GM18519 (cell line): ENCODE results near the gene PDCD1.
"Not testable (repeated sequence)": the region's sequence is repeated elsewhere in the genome, so short reads cannot be mapped to it uniquely, and the experiment has no call there.

Source experiments
- ATAC-seq: cut with Tn5 transposase; IDR thresholded peaks from one replicate; pipeline ENCODE4 v1.9.1; 2021; ENCODE audit warnings: mild to moderate bottlenecking, moderate library complexity; ENCODE audit not compliant: unreplicated experiment, low FRiP score

Gene PDCD1

DNA sequence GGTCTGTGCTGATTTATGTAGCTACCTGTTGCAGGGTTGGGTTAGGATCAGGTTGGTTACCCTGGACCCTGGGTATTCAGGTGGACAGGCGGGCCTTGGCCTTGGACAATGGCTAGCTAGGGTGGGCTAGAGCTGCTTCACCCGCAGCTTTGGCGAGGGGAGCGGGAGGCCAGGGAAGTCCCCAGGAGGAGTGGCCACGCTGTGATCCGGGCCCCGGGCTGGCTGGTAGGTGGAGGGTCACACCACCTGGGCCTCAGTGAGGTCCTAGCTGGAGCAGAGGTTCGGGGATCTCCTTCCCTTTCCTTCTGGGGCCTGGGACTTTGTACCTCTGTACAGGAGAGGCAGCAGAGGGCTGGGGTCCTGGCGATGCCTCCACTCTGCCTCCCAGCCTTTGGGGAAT is 20.6 kb upstream of the PDCD1 start:
- no peak for ATAC-seq

DNA sequence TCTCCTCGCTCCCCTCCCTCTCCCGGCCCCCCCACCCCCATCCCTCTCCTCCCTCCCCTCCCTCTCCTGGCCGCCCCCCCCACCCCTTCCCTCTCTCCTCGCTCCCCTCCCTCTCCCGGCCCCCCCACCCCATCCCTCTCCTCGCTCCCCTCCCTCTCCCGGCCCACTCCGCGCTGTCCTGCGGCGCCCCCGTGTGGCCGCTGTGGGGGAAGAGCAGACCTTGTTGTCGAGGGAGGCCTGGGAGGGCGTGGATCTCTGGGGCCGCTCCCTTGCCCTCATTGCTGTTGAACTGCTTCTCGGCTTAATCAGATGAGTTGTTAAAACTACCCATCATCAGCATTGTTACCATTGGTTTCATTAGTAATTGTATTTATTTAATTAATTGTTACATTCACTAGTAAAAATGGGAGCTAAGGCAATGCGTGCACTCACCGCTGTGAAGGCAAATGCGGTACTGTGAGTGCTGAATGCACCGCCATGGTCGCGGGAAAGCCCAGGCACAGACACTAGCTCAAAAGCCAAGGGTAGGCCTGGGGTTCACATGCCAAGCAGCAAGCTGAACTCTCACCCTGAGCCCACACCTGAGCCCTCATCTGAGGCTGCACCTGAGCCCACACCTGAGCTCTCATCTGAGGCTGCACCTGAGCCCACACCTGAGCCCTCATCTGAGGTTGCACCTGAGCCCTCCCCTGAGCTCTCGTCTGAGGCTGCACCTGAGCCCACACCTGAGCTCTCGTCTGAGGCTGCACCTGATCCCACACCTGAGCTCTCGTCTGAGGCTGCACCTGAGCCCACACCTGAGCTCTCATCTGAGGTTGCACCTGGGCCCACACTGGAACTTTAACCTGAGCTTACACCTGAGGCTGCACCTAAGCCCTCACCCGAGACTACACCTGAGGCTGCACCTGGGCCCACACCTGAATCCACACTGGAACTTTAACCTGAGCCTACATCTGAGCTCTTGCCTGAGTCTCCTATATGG is 19.6 kb upstream of the PDCD1 start:
- no peak for ATAC-seq

DNA sequence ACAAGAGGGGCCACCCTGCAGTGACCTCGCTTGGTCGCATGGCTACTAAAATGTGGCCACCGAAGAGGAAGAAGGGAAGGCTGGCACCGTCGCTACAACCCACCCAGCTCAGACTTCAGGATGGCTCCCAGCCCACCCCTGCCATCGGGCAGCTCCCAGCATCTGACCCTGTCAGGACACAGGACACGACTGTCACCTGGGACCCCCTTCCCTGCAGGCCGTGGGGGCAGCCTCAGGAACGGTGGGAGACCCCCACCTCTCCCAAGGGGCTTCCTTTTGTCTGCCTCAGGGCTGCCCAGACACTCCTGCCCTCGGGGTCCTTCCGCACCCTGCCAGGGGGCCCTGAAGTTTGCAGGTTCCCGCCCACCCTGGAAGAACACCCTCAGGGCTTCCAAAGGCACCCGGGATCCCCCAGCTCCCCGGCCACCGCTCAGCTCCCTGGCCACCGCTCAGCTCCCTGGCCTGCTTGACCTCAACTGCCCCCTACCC is 18.5 kb upstream of the PDCD1 start:
- ATAC-seq = no peak

DNA sequence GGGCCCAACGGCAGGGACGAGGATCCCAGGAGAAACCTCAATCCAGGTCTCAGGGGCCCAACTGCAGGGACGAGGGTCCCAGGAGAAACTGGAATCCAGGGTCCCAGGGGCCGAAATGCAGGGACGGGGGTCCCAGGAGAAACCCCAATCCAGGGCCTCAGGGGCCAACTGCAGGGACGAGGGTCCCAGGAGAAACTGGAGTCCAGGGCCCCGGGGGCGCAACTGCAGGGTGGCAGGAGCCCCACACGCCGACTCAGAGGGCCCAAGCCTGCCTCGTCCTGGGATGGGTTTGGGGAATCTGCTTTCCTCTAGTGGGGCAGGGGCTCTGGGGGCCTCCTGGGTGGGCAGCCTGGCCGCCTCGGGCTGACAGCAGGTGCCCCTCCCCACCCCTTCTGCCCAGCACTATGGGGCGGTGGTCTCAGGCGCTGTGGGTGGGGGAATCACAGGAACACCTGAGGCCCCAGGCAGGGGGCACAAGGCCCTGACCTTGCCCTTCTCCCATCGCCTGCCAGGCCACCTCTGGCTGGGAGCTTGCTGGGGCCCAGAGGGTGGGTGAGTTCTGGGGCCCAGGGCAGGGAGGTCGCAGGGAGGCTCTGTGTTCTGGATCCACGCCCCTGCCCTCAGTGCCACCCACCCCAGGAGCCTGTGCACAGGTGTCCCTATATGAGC is 18.0 kb upstream of the PDCD1 start:
- no peak for ATAC-seq

DNA sequence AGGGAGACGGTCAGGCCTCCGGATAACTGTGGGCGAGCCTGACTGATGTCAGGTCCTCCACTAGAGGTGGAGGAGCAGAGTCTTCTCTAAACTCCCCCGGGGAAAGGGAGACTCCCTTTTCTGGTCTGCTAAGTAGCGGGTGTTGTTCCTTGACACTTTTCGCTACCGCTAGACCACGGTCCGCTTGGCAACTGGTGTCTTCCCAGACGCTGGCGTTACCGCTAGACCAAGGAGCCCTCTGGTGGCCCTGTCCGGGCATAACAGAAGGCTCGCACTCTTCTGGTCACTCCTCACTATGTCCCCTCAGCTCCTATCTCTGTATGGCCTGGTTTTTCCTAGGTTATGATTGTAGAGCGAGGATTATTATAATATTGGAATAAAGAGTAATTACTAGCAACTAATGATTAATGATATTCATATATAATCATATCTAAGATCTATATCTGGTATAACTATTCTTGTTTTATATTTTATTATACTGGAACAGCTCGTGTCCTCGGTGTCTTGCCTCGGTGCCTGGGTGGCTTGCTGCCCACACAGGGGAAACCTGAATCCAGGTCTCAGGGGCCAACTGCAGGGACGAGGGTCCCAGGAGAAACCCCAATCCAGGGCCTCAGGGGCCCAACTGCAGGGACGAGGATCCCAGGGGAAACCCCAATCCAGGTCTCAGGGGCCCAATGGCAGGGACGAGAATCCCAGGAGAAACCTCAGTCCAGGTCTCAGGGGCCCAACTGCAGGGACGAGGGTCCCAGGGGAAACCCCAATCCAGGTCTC is 17.2 kb upstream of the PDCD1 start:
- not testable (repeated sequence) for ATAC-seq

DNA sequence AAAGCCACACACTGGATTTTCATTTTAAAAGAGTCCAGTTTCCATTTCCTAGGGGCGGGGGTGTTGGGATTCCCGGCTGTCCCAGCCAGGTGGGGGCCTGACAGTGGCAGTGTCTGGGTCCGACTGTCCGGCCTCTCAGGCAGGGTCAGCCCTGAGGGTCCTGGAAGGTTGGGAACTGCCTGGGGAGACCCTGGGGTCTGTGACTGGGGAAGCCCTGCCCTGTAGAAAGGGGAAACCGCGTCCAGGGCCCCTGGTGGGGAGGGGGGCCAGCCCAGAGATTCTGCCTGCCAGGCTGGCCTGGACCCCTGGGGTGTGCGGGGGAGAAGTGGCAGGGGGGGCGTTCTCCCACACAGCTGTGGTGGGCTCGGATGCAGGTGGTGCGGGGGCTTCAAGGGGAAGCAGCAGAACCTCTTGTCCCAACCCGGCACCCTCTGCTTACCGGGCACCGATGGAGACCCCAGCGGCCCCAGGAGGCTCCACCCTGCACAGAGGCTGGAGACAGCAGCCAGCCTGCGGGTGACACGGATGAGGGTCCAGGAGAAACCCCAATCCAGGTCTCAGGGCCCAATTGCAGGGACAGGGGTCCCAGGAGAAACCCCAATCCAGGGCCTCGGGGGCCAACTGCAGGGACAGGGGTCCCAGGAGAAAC is 15.7 kb upstream of the PDCD1 start:
- ATAC-seq = no peak

DNA sequence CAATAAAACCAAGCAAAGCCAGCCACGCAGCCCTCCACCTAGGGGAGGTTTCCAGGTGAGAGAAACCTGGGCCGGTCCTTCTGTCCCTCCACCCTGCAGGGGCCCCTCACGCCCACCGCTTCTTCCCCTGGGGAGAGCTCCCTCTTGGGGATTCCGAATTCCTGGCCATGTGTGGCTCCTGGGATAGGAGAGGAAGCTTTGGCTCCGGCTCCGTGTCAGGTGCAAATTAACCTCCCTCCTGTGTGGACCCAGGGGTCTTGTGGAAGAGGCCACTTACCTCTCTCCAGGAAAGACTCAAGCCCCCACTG is 15.1 kb upstream of the PDCD1 start:
- ATAC-seq = no peak

DNA sequence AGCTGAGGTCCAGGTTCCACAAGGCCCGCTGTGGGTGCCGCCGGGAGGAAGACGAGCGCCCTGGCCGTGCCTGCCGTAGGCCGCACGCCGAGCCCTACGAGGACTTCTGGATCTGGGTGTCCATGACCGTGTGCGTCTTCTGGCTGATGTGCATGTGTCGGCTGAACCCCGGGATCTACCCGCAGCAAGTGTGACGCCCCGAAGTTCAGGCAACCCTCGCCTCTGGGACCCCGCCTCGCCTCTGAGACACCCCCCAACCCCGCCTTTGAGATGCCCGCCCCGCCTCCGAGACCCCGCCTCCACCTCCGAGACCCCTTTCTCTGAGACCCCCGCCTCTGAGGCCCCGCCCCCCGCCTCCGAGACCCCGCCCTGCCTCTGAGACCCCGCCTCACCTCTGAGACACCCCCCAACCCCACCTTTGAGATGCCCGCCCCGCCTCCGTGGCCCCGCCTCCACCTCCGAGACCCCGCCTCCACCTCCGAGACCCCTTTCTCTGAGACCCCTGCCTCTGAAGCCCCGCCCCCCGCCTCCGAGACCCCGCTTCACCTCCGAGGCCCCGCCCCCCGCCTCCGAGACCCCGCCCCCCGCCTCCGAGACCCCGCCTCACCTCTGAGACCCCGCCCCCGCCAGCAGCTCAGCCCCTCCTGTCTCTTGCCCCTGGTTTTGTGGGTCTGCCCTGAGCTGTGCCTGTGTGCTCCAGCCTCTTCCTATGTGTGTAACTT is 14.5 kb upstream of the PDCD1 start:
- no peak for ATAC-seq

DNA sequence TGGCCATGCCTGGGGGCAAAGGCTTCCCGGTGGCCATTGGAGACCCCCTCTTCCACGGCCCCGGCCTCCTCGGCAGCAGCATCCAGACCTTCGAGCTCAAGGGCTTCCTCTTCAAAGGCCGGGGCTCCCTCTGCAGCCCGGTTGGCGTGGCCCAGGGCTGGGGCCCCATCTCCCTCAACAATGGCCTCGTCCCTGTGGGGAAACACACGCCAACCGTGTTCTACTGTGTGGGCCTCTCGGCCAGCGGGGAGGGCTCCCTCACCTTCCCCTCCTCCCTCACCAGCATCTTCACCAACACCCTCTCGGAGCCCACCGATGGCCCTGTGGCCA is 13.6 kb upstream of the PDCD1 start:
- no peak for ATAC-seq

DNA sequence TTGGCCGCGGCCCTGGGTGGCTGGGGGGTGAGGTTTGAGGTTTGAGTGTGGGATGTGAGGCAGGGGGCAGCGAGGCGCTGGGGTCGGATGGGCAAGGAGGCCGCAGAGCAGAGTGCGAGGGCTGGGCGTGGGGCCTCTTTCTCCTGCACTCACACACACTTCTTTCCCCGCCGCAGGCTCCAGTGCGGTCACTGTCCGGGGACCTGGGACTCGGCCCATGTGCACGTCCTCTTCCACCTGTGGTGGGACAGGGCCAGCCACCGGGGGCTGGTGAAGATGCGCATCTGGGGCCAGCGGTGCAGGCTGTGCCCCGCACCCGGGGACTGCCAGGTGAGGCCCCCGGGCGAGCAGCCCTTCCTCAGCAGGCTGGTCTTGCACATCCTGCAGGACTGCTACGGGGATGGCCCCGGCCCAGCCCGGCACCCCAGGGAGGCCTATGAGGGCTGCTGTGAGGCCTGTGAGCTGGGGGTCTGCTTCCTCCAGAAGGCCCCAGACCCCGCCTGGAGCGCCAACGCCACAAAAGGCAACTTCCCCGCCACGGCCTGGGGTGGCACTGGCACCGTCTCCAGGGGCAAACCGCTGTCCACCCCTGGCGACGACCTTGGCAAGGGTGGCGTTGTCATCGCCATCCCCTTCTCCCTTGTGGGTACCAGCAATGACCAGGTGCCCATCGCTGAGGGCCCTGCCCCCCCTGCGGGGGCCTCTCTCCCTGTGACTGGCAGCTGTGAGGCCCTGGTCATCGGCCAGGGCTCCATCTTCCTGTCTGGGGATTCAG is 13.0 kb upstream of the PDCD1 start:
- ATAC-seq = no peak

DNA sequence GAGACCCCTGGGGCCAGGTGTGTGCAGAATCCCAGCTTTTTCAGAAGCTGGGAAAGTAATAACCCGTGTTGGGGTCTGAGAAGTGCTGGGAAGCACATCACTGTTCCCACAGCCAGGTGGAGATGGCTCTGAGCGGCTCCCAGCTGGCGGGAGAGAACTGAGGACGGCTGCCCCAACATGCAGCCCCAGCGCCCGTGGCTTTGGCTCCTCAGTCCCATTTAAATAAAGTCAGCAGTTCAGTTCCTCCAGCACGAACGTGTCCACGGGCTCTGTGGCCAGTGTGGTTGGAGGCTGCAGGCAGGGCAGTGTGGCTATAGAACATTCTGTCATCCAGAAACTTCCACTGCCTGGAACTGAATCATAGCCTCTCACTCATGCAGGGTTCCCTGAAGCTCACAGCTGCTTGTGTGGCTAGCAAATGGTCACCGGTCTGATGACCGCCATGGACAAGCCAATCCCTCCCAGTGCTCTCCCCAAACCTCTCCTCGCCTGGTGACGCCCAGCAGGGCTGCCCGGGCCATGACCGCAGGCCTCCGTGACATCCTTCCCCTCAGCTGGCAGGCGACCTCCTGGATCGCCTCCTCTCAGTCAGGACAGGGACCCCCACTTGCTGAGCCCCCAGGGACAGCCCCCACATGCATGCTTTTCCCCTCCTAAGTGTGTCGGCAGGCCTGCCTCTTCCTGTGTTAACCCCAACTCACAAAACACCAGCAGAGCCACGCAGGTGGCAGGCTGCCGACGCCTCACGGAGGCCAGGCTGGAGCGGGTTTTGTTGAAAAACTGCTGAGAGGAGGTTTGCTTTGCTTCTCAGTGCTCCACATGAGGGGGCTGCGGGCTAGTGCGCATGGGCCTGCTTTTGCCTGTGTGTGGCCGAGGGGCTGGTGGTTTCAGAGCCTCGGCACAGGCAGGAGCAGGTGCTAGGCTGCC is 12.2 kb upstream of the PDCD1 start:
- no peak for ATAC-seq

DNA sequence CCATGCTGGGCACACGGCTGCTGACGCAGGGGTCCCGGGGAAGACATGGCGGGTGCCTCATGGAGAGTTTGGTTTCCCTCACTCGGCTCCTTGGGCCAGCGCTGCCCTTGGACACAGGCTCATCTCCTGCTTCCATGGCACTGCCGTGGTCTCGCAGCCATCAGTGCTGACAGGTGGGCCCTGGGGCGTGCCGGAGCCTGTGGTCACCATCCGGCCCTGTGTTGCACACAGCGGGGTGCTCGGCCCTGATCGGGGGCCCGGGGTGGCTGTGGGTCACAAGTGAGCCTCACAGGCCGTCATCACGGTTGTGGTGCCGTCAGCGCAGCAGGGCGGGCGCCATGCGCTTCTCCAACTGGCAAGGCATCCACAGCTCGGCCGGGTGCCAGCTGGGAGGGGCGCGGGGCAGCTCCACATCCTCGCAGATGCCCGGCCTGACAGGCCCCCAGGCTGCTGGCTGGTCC is 11.4 kb upstream of the PDCD1 start:
- no peak for ATAC-seq

DNA sequence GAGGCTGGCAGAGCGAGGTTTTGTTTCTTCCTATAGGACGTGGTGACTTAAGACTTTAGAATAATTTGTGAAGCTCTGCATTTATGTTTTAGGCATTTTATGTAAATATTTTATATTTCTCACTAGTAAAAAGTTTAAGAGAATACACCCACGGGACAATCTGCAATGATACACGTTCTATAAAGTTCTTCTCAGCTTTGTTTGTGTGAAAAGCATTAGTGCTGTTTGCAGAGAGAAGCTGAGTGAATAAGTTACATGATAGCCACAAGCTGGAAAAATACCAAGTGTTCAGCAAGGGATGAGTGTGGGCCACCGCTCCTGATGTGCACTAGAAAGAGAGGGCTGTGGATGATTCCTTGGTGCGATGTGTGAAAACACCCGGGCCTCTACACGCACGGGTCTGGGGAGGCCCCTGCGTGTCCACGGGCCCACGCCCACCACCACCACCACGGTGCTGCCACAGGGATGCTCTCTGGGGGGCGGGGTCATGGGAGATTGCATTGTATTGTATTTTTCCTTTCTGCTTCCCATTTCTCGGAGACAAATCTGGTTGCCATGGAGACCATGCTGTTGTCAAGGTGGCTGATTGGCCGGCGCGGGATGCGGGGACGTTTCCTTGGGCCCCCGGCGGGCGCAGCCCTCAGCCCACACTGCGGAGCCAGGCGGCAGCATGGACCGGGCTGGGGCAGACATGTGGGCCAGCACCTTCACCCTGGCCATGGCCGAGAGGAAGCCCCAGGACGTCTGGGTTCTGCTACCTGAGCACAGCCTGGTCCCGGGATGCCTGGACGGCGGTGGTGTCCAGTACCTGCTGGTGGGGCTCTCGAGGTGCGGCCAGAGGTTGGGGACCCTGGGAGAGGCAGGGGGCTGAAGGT is 10.6 kb upstream of the PDCD1 start, which contains the start of gene RTP5:
Gene RTP5, plus strand, starts transcription at position 643 of the 875 bp plus-strand sequence. Its CDS starts 28 bp downstream, at position 671.
- ATAC-seq = no peak

DNA sequence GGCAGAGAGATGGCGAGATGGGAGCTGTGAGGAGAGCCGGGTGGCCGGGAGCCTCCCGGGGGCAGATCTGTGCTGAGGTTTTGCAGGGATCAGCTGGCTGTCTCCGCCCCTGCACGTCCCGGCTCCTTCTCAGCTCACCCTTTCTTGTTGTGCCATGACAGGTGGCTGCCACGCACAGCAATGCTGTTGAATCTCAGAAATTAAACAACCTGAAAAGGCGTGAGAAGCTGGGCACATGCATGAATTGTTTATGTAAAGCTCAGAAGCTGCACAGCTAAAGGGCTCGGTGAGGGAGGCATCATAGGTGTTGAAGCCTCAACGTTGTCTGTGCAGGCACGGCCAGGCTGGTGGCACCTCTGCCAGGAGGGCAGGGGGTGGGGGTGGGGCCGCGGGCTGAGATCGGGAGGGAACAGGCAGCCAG is 10.0 kb upstream of the PDCD1 start:
- ATAC-seq = no peak

DNA sequence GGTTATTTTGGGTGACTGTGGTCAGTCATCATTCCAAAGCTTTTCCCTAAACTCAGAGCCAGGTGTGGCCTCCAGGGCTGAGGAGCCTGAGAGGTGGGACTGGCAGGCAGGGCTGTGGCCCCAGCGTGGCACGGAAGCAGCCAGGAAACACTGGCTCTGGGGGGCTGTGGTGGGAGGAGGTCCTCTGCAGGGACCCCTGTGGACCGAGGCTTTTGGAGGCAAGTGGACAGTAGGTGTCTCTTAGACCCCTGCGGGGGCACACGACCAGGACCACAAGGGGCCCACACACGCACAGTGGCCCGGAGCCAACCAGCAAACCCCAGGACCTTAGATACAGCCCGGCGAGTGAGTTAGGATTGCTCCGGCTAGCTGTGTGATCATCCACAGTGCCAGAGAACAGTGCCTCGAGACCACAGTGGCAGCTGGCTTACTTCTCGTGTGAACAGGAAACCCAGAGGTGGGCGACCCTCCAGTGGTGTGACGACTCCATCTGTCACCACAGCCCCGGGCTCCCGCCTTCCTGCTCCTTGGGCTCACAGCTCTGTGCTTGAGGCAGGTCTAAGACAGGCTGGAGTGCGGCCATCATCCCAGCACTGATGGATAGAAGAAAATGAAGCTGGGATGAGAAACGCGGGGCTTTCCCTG is 9.2 kb upstream of the PDCD1 start:
- ATAC-seq = no peak

DNA sequence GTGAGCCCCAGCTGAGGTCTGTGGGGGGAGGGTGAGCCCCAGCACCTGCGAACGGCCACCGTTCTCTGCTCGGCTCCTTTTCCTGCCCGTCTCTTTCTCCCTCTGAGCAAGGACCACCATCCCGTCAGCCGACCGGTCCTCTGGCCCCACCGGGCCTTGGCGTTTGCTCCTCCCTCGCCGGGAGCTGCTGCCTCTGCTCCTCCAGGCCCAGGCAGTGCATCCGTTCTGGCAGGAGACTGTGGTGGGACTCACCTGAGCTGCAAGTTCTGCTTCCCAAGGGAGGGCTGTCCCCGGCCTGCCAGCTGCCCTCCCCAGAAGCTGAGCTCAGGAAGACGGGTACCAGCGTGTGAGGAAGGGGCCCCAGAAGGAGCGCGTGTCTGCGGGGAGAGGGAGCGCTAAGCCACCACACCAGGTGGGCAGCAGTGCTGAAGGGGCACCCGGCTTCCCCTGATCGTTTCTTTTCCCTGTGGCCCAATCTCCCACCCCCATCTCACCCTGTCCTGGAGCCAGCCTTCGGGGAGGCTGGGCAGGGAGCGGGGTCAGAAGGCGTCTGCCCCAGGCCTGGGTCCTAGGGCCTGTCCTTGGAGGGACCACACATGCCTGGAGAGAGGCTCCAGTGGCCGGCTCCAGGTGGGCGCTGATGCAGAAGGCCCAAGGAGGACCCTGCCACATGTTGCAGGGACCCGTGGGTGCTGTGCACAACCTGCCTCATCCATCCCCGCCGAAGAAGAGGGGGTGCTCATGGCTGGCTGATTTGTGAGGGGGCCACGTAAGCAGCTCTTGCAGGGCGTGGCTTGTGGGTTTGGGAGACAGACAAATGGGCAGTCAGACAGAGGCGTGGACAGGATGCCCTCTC is 8.3 kb upstream of the PDCD1 start:
- no peak for ATAC-seq
